H9 (cell line): ENCODE results near the gene GPI. TPM values are rescaled to one million over a fixed set of nuclear protein-coding genes. Genes with fewer than 3 reads are reported as not detected.

Source experiments
- DNase-seq: peaks from one replicate; pipeline ENCODE4 v3.0.0-alpha.2; 2017
- H2AFZ ChIP-seq: one replicate; pipeline ENCODE4 v1.6.1; 2013; ENCODE audit warnings: mild to moderate bottlenecking, low read length, control low read depth, moderate library complexity
- H2AK5ac ChIP-seq: 2 replicates; pipeline ENCODE4 v1.6.1; 2013; ENCODE audit warnings: low read length, control low read depth, mixed read lengths; ENCODE audit not compliant: insufficient read length
- H2BK120ac ChIP-seq: one replicate; pipeline ENCODE4 v1.6.1; 2013; ENCODE audit warnings: low read depth, mild to moderate bottlenecking, low read length, control low read depth, inconsistent platforms; ENCODE audit not compliant: poor library complexity, severe bottlenecking
- H2BK12ac ChIP-seq: 2 replicates; pipeline ENCODE4 v1.6.1; 2013; ENCODE audit warnings: low read length, control low read depth, mixed read lengths, low read depth; ENCODE audit not compliant: insufficient read length
- H2BK15ac ChIP-seq: 2 replicates; pipeline ENCODE4 v1.6.1; 2013; ENCODE audit warnings: low read depth, low read length, control low read depth
- H2BK20ac ChIP-seq: one replicate; pipeline ENCODE4 v1.6.1; 2013; ENCODE audit warnings: low read depth, mild to moderate bottlenecking, low read length, control low read depth, inconsistent platforms; ENCODE audit not compliant: poor library complexity, severe bottlenecking
- H2BK5ac ChIP-seq: 2 replicates; pipeline ENCODE4 v1.6.1; 2013; ENCODE audit warnings: low read length, control low read depth, mixed read lengths; ENCODE audit not compliant: insufficient read length
- H3K14ac ChIP-seq: 2 replicates; pipeline ENCODE4 v1.6.1; 2013; ENCODE audit warnings: low read length, control low read depth; ENCODE audit not compliant: insufficient read depth
- H3K18ac ChIP-seq: 2 replicates; pipeline ENCODE4 v1.6.1; 2013; ENCODE audit warnings: low read depth, mild to moderate bottlenecking, mixed read lengths, low read length, control low read depth; ENCODE audit not compliant: insufficient read length
- H3K23ac ChIP-seq: 2 replicates; pipeline ENCODE4 v1.6.1; 2013; ENCODE audit warnings: low read length, control low read depth, mixed read lengths, low read depth; ENCODE audit not compliant: insufficient read length
- H3K23me2 ChIP-seq: 2 replicates; pipeline ENCODE4 v1.6.1; 2013; ENCODE audit warnings: low read depth, mild to moderate bottlenecking, mixed read lengths, low read length, control low read depth; ENCODE audit not compliant: insufficient read length, poor library complexity, severe bottlenecking
- H3K27ac ChIP-seq: 2 replicates; pipeline ENCODE4 v1.5.1; 2013; ENCODE audit warnings: low read length, control low read depth, mixed read lengths, low read depth; ENCODE audit not compliant: insufficient read length
- H3K27me3 ChIP-seq: 2 replicates; pipeline ENCODE4 v1.6.1; 2013; ENCODE audit warnings: low read length, control low read depth, inconsistent platforms; ENCODE audit not compliant: insufficient read depth
- H3K4ac ChIP-seq: 2 replicates; pipeline ENCODE4 v1.6.1; 2013; ENCODE audit warnings: low read depth, mild to moderate bottlenecking, control low read depth, inconsistent platforms, low read length, moderate library complexity
- H3K4me1 ChIP-seq: 2 replicates; pipeline ENCODE4 v1.6.1; 2013; ENCODE audit warnings: low read length, control low read depth, inconsistent platforms; ENCODE audit not compliant: insufficient read depth
- H3K4me2 ChIP-seq: 2 replicates; pipeline ENCODE4 v1.6.1; 2013; ENCODE audit warnings: low read length, control low read depth, mixed read lengths; ENCODE audit not compliant: insufficient read length, insufficient read depth
- H3K56ac ChIP-seq: 2 replicates; pipeline ENCODE4 v1.6.1; 2013; ENCODE audit warnings: low read depth, mild to moderate bottlenecking, mixed read lengths, low read length, control low read depth; ENCODE audit not compliant: insufficient read length
- H3K79me1 ChIP-seq: 2 replicates; pipeline ENCODE4 v1.6.1; 2013; ENCODE audit warnings: low read depth, mild to moderate bottlenecking, moderate library complexity, low read length, control low read depth, inconsistent platforms; ENCODE audit not compliant: insufficient read depth, poor library complexity, severe bottlenecking
- H3K79me2 ChIP-seq: 2 replicates; pipeline ENCODE4 v1.6.1; 2013; ENCODE audit warnings: low read length, control low read depth, inconsistent platforms; ENCODE audit not compliant: insufficient read depth
- H3K9ac ChIP-seq: 2 replicates; pipeline ENCODE4 v1.6.1; 2013; ENCODE audit warnings: low read length, control low read depth, mixed read lengths; ENCODE audit not compliant: insufficient read length; ENCODE audit errors: extremely low read depth
- H3K9me3 ChIP-seq: one replicate; pipeline ENCODE4 v1.6.1; 2013; ENCODE audit warnings: low read depth, low read length, inconsistent platforms; ENCODE audit not compliant: control insufficient read depth
- H3T11ph ChIP-seq: one replicate; pipeline ENCODE4 v1.6.1; 2013; ENCODE audit warnings: mild to moderate bottlenecking, low read length, control low read depth, inconsistent platforms
- H4K20me1 ChIP-seq: one replicate; pipeline ENCODE4 v1.6.1; 2013; ENCODE audit not compliant: control insufficient read depth, insufficient read length, insufficient read depth
- H4K5ac ChIP-seq: 2 replicates; pipeline ENCODE4 v1.6.1; 2013; ENCODE audit warnings: low read depth, mild to moderate bottlenecking, mixed read lengths, low read length, control low read depth; ENCODE audit not compliant: insufficient read length
- H4K8ac ChIP-seq: replicated peaks from 2 replicates; pipeline ENCODE4 v1.6.1; 2013; ENCODE audit warnings: low read length, control low read depth, mixed read lengths, low read depth; ENCODE audit not compliant: insufficient read length
- H4K91ac ChIP-seq: 2 replicates; pipeline ENCODE4 v1.6.1; 2013; ENCODE audit warnings: low read depth, mild to moderate bottlenecking, moderate library complexity, mixed read lengths, low read length, control low read depth; ENCODE audit not compliant: insufficient read length
- H3K27ac Mint-ChIP-seq, 3 experiments: 2 replicates in 2 of 3; 3 replicates in 1 of 3; pipeline ENCODE4 v1.8.0; 2020 to 2021; ENCODE audit warnings: mixed read lengths in 3 of 3, mild to moderate bottlenecking in 1 of 3, moderate library complexity in 1 of 3
- H3K27me3 Mint-ChIP-seq: 2 replicates; pipeline ENCODE4 v1.8.0; 2021; ENCODE audit warnings: low read depth, mild to moderate bottlenecking, moderate library complexity, mixed read lengths
- H3K36me3 Mint-ChIP-seq, 3 experiments: 2 replicates in 2 of 3; 3 replicates in 1 of 3; pipeline ENCODE4 v1.8.0; 2020 to 2021; ENCODE audit warnings: low read depth in 3 of 3, mixed read lengths in 3 of 3; ENCODE audit not compliant: insufficient read depth in 1 of 3
- H3K4me1 Mint-ChIP-seq, 2 experiments: 2 replicates each; pipeline ENCODE4 v1.8.0; 2020; ENCODE audit warnings: mixed read lengths in 2 of 2
- H3K4me3 Mint-ChIP-seq, 2 experiments: 2 replicates in 1 of 2; 3 replicates in 1 of 2; pipeline ENCODE4 v1.8.0; 2020 to 2021; ENCODE audit warnings: mild to moderate bottlenecking in 2 of 2, mixed read lengths in 2 of 2, moderate library complexity in 1 of 2
- H3K9me3 Mint-ChIP-seq, 2 experiments: 2 replicates in 1 of 2; 3 replicates in 1 of 2; pipeline ENCODE4 v1.8.0; 2020; ENCODE audit warnings: mild to moderate bottlenecking in 2 of 2, mixed read lengths in 2 of 2, moderate library complexity in 1 of 2
- CTCF ChIP-seq: fragments of 200-600 bp; sonication (generic); conservative IDR thresholded peaks from 3 replicates; pipeline ENCODE4 v1.8.0; 2021; ENCODE audit warnings: antibody characterized with exemption, mild to moderate bottlenecking
- WGBS: extraction: QIAGEN DNeasy Blood & Tissue Kit; methylation state at CpG from one replicate; pipeline ENCODE4 v1.1.7; 2013; ENCODE audit warnings: missing lambda C conversion rate, low lambda C conversion rate, mixed read lengths; ENCODE audit not compliant: insufficient read length; ENCODE audit errors: extremely low coverage; 5-methylcytosine and 5-hydroxymethylcytosine counted together
- total RNA-seq: library from RNA; stranded (reverse); gene quantifications from 2 replicates; pipeline ENCODE4 v1.2.1, GENCODE V29; 2021

The GPI gene
- total RNA-seq, 1 experiment from 2014 or later = 373 TPM

- Histone ChIP-seq H4K8ac (no peak overlapping the region), H3K27me3 (no peaks in the 10 kb centered on the region), H3K4ac (no peak overlapping the region), H2BK120ac (no peak overlapping the region), H3K4me2 (no peak overlapping the region), H3K14ac (no peak overlapping the region), H3T11ph (no peak overlapping the region), H3K9ac (no peak overlapping the region), H2BK15ac (no peak overlapping the region), H2BK5ac (no peak overlapping the region), H2AFZ (no peak overlapping the region), H2BK12ac (no peak overlapping the region), H3K23me2 (no peaks in the 10 kb centered on the region), H3K18ac (no peak overlapping the region), H3K9me3 (no peaks in the 10 kb centered on the region), H4K5ac (no peak overlapping the region), H3K23ac (no peak overlapping the region), H3K4me1 (no peaks in the 10 kb centered on the region), H4K91ac (no peak overlapping the region), H3K27ac (no peak overlapping the region), H2AK5ac (no peak overlapping the region), H3K79me2 (no peaks in the 10 kb centered on the region), H3K56ac (no peak overlapping the region), H2BK20ac (no peak overlapping the region), H4K20me1 (no peaks in the 10 kb centered on the region), H3K79me1 (no peaks in the 10 kb centered on the region)
- peaks cover 2% of the 10 kb centered on the region in 2 experiments; a peak in 3 of 4 replicates for H3K4me1 Mint-ChIP-seq
- H3K4me3 Mint-ChIP-seq = no peak overlapping the region
- TF ChIP-seq CTCF = no peak
- WGBS = no CpG with 5 or more reads among the region's 19 CpGs
- DNase-seq = no peak
- no peak overlapping the region; a peak in 1 of 7 replicates for H3K27ac Mint-ChIP-seq
- peaks cover 12 to 34% (median 30%) of the 10 kb centered on the region in 3 experiments; a peak in 6 of 7 replicates for H3K36me3 Mint-ChIP-seq
- H3K9me3 Mint-ChIP-seq = no peaks in the 10 kb centered on the region; a peak in 1 of 5 replicates
- H3K27me3 Mint-ChIP-seq = no peaks in the 10 kb centered on the region
Measured at GRCh38 chr19:34347561-34348165, 17.3 kb upstream of the GPI start.
